Measurements from ENCODE around the gene RBMXL2.

GRCh38 chr11:7089328-7090251 is 792 bp downstream of the RBMXL2 start:
- TF ChIP-seq CTCF (IDR thresholded peaks at IDR 0.05), result no peak
- no peak for TF ChIP-seq POLR2A (IDR thresholded peaks at IDR 0.05)
- TF ChIP-seq POLR2AphosphoS5 (IDR thresholded peaks at IDR 0.05), result no peak

Data from prostate gland (tissue), 2 donors.